DOHH2 (cell line): ENCODE measurements around the gene SYNGR1.
"Not testable (repeated sequence)": the region's sequence is repeated elsewhere in the genome, so short reads cannot be mapped to it uniquely, and the experiment has no call there.

Experiments
- H3F3A ChIP-seq: fragments of 200-600 bp; sonication (generic), shearing (Covaris generic); 2 replicates; pipeline ENCODE4 v1.6.0; 2016; ENCODE audit warnings: antibody characterized with exemption, mild to moderate bottlenecking; ENCODE audit not compliant: control insufficient read depth, insufficient read depth
- H3K27ac ChIP-seq: fragments of 200-600 bp; sonication (generic); 2 replicates; pipeline ENCODE4 v1.5.1; 2014; ENCODE audit warnings: low read depth, mild to moderate bottlenecking, low read length, moderate library complexity
- H3K27me3 ChIP-seq: fragments of 200-600 bp; sonication (generic); 2 replicates; pipeline ENCODE4 v1.6.1; 2014; ENCODE audit warnings: mild to moderate bottlenecking, low read length, mixed read lengths; ENCODE audit not compliant: control insufficient read depth
- H3K36me3 ChIP-seq: fragments of 200-600 bp; sonication (generic); 2 replicates; pipeline ENCODE4 v1.6.1; 2014; ENCODE audit warnings: mild to moderate bottlenecking, low read length, moderate library complexity, mixed read lengths; ENCODE audit not compliant: control insufficient read depth
- H3K4me1 ChIP-seq: fragments of 200-600 bp; sonication (generic); 2 replicates; pipeline ENCODE4 v1.6.1; 2014; ENCODE audit warnings: mild to moderate bottlenecking, low read length, mixed read lengths; ENCODE audit not compliant: control insufficient read depth
- H3K4me2 ChIP-seq: fragments of 200-600 bp; sonication (generic); 2 replicates; pipeline ENCODE4 v1.6.0; 2014; ENCODE audit warnings: mild to moderate bottlenecking, low read length, moderate library complexity
- H3K4me3 ChIP-seq: fragments of 200-600 bp; sonication (generic); 2 replicates; pipeline ENCODE4 v1.5.1; 2014; ENCODE audit warnings: mild to moderate bottlenecking, low read length, mixed read lengths
- H3K79me2 ChIP-seq: fragments of 200-600 bp; sonication (generic); 2 replicates; pipeline ENCODE4 v1.6.1; 2014; ENCODE audit warnings: mild to moderate bottlenecking, low read length, mixed read lengths; ENCODE audit not compliant: control insufficient read depth
- H3K9me2 ChIP-seq: fragments of 200-600 bp; sonication (generic); replicated peaks from 2 replicates; pipeline ENCODE4 v1.6.1; 2014; ENCODE audit warnings: mild to moderate bottlenecking, low read length, mixed read lengths; ENCODE audit not compliant: control insufficient read depth
- H3K9me3 ChIP-seq: fragments of 200-600 bp; sonication (generic); 2 replicates; pipeline ENCODE4 v1.6.1; 2014; ENCODE audit warnings: antibody characterized with exemption, low read length, mixed read lengths; ENCODE audit not compliant: control insufficient read depth, insufficient read depth
- H4K20me1 ChIP-seq: fragments of 200-600 bp; sonication (generic); 2 replicates; pipeline ENCODE4 v1.6.0; 2014; ENCODE audit warnings: low read depth, mild to moderate bottlenecking, antibody characterized with exemption, low read length, moderate library complexity; ENCODE audit not compliant: control insufficient read depth, insufficient read depth
- CTCF ChIP-seq: fragments of 200-600 bp; sonication (generic); IDR thresholded peaks from one replicate; pipeline ENCODE4 v1.5.1; 2014; ENCODE audit warnings: antibody characterized with exemption, mild to moderate bottlenecking, low read depth, low read length; ENCODE audit not compliant: poor library complexity, severe bottlenecking
- EZH2phosphoT487 ChIP-seq: fragments of 200-600 bp; sonication (generic); IDR thresholded peaks from 2 replicates; pipeline ENCODE4 v1.6.1; 2017; ENCODE audit warnings: borderline replicate concordance, mild to moderate bottlenecking, antibody characterized with exemption, low read length, moderate library complexity, mixed read lengths

The SYNGR1 gene

GRCh38 chr22:39358197-39358596, 8.4 kb downstream of the SYNGR1 start:
- H3K79me2 ChIP-seq, result not testable (repeated sequence)

GRCh38 chr22:39359659-39360195, 9.9 kb downstream of the SYNGR1 start:
- H3K4me1 ChIP-seq, result no peaks in the 10 kb centered on the region
- no peak overlapping the region for H3K27ac ChIP-seq
- no peaks in the 10 kb centered on the region for H3K79me2 ChIP-seq
- H3K4me3 ChIP-seq, result no peak overlapping the region
- no peaks in the 10 kb centered on the region for H3K9me3 ChIP-seq
- H4K20me1 ChIP-seq, result no peaks in the 10 kb centered on the region
- TF ChIP-seq CTCF (no peak), EZH2phosphoT487 (no peak)
- H3K27me3 ChIP-seq, result no peaks in the 10 kb centered on the region
- no peaks in the 10 kb centered on the region for H3F3A ChIP-seq
- H3K4me2 ChIP-seq, result no peak overlapping the region
- no peaks in the 10 kb centered on the region for H3K9me2 ChIP-seq
- H3K36me3 ChIP-seq, result no peaks in the 10 kb centered on the region

More at GRCh38 chr22:39358197-39358596, 8.4 kb downstream of the SYNGR1 start:
- H3F3A ChIP-seq, H3K36me3 ChIP-seq, H3K9me3 ChIP-seq, H3K4me3 ChIP-seq, H3K27me3 ChIP-seq, H4K20me1 ChIP-seq, H3K4me2 ChIP-seq, H3K4me1 ChIP-seq, H3K27ac ChIP-seq, H3K9me2 ChIP-seq: not testable (repeated sequence)

- H3K9me3 ChIP-seq, result no peaks in the 10 kb centered on the region
- H3K9me2 ChIP-seq, result no peaks in the 10 kb centered on the region
- peaks cover 3% of the 10 kb centered on the region for H3K4me1 ChIP-seq
- H3F3A ChIP-seq, result no peaks in the 10 kb centered on the region
- H3K27ac ChIP-seq, result no peak overlapping the region
- no peaks in the 10 kb centered on the region for H3K79me2 ChIP-seq
- no peaks in the 10 kb centered on the region for H4K20me1 ChIP-seq
- no peaks in the 10 kb centered on the region for H3K36me3 ChIP-seq
- no peak overlapping the region for H3K4me3 ChIP-seq
- H3K4me2 ChIP-seq, result no peak overlapping the region
- TF ChIP-seq CTCF (no peak), EZH2phosphoT487 (no peak)
- no peaks in the 10 kb centered on the region for H3K27me3 ChIP-seq
Observed at GRCh38 chr22:39360242-39360641, 10.5 kb downstream of the SYNGR1 start.

GRCh38 chr22:39360674-39361413, 11.1 kb downstream of the SYNGR1 start:
- no peak overlapping the region for H3K27ac ChIP-seq
- peaks cover 8% of the 10 kb centered on the region for H3K4me1 ChIP-seq
- H3F3A ChIP-seq, result no peaks in the 10 kb centered on the region
- TF ChIP-seq CTCF, result no peak
- no peak for TF ChIP-seq EZH2phosphoT487
- no peaks in the 10 kb centered on the region for H3K36me3 ChIP-seq
- H3K79me2 ChIP-seq, result no peaks in the 10 kb centered on the region
- no peaks in the 10 kb centered on the region for H3K9me3 ChIP-seq
- H4K20me1 ChIP-seq, result no peaks in the 10 kb centered on the region
- no peaks in the 10 kb centered on the region for H3K27me3 ChIP-seq
- no peak overlapping the region for H3K4me2 ChIP-seq
- H3K9me2 ChIP-seq, result no peaks in the 10 kb centered on the region
- no peak overlapping the region for H3K4me3 ChIP-seq
